ENCODE measurements around the gene TRIM6.

DNA sequence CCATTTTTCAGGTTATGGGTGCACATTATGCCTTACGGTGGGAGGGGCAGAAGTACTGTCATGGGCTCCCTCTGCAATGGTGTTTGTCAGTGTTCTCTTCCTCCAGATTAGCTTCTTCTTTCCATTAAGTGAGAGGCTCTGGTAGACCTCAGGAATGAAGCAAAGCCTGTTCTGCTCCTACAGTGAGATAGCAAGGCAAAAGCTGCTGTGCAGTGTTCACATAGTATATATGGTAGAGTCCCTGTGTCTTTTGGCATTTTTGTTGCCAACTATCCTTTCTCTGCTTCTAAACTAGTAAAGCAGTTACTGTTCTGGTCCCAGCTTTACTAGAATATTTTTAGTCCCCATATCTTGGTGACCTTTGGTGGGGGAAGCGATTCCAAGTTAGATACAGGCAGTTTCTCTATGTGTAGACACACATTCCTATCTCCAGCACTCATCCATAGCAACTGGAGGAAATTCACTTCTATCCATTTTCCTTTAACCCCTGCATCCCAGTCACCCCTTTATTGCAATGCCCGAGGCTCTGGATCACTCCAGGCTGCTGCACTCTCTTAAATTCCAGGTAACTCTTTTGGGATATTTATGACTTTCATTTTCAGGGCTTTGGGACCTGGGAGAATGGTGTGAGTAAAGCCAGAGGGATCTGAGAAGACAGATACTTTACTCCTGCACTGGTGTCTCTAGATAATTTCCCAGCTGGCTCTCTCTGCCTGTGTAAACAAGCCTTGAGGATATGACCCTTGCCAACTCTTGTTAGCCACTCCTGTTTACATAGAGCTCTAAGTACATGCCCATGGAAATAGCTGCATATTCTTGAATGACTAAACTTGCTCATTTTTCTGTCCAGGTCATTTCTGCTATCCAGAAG, 24.4 kb downstream of the TRIM6 start:
- TF ChIP-seq YY1 (IDR thresholded peaks at IDR 0.05; ENCODE audit: insufficient read depth, insufficient read length) = no peak
- no peak for TF ChIP-seq ZNF274 (IDR thresholded peaks at IDR 0.05; ENCODE audit: low read depth, low read length)
- no peak for TF ChIP-seq SUZ12 (IDR thresholded peaks at IDR 0.05; ENCODE audit: extremely low read depth, insufficient read depth, insufficient read length)
